Parathyroid adenoma (tissue), 2 donors: ENCODE data around the gene GPX6.
"Not testable (repeated sequence)": the region's sequence is repeated elsewhere in the genome, so short reads cannot be mapped to it uniquely, and the experiment has no call there.

ENCODE experiments used
- H2AFZ ChIP-seq: fragments of 300-600 bp; sonication (generic); one replicate; pipeline ENCODE4 v1.7.0; 2017; ENCODE audit warnings: antibody characterized with exemption, mild to moderate bottlenecking
- H3K27ac ChIP-seq: fragments of 300-600 bp; sonication (generic); one replicate; pipeline ENCODE4 v1.7.0; 2017
- H3K27me3 ChIP-seq: fragments of 300-600 bp; sonication (generic); one replicate; pipeline ENCODE4 v1.7.0; 2017; ENCODE audit warnings: low read length; ENCODE audit not compliant: control insufficient read depth, insufficient read depth
- H3K36me3 ChIP-seq: fragments of 300-600 bp; sonication (generic); one replicate; pipeline ENCODE4 v1.7.0; 2017; ENCODE audit warnings: low read length; ENCODE audit not compliant: control insufficient read depth, insufficient read depth
- H3K4me1 ChIP-seq: fragments of 300-600 bp; sonication (generic); one replicate; pipeline ENCODE4 v1.7.0; 2017; ENCODE audit warnings: control low read depth
- H3K4me2 ChIP-seq: fragments of 300-600 bp; sonication (generic); one replicate; pipeline ENCODE4 v1.7.0; 2017; ENCODE audit warnings: low read length
- H3K4me3 ChIP-seq: fragments of 300-600 bp; sonication (generic); one replicate; pipeline ENCODE4 v1.7.0; 2017; ENCODE audit warnings: low read depth, low read length
- H3K79me2 ChIP-seq: fragments of 300-600 bp; sonication (generic); one replicate; pipeline ENCODE4 v1.7.0; 2017; ENCODE audit warnings: control low read depth
- H3K9ac ChIP-seq: fragments of 300-600 bp; sonication (generic); one replicate; pipeline ENCODE4 v1.7.0; 2017; ENCODE audit warnings: mild to moderate bottlenecking
- H3K9me3 ChIP-seq: fragments of 300-600 bp; sonication (generic); one replicate; pipeline ENCODE4 v1.7.0; 2017; ENCODE audit warnings: low read length; ENCODE audit not compliant: control insufficient read depth
- CTCF ChIP-seq: fragments of 300-600 bp; sonication (generic); IDR thresholded peaks from one replicate; pipeline ENCODE4 v1.7.0; 2017; ENCODE audit warnings: antibody characterized with exemption, mild to moderate bottlenecking
- donor health status: primary hyperparathyroidism.

Gene GPX6

DNA sequence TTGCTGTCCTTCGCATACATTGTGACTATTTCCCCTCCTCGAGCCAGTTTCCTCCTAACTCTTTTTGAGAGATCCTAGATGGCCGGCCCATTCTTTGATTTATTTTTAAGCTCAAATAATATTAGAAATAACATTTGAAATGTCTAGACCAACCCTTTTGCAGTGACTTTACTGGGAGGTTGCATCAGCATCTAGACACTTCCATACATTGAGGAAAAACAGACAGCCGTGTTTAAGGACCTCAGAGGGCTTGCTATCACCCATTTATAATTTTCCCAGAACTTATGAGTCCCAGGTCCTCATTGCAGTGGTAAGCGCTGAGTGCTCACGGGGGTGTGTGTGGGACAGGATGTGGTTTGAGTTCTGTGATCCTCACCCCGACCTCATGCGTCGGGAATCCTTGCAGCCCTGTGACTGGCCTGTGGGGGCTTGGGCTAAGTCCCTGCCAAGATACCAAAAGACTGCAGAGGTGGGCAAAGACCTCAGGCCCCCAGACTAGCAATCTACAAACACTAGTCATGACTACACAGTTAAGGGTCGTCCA, 10.0 kb upstream of the GPX6 start, which contains the start of gene GPX5:
TSS of gene GPX5 (plus strand) at position 386 of the 544 bp plus-strand sequence. CDS start at position 519, 133 bp downstream.
- Histone ChIP-seq H3K27me3 (no peaks in the 10 kb centered on the region), H3K4me1 (no peaks in the 10 kb centered on the region), H3K4me2 (no peak within 1 kb of the TSS), H3K27ac (no peak within 1 kb of the TSS), H3K9me3 (no peaks in the 10 kb centered on the region), H3K79me2 (no peaks in the 10 kb centered on the region), H2AFZ (no peak within 1 kb of the TSS), H3K36me3 (no peaks in the 10 kb centered on the region), H3K4me3 (no peak within 1 kb of the TSS), H3K9ac (no peak within 1 kb of the TSS)
- no peak for TF ChIP-seq CTCF

- no peak overlapping the region for H2AFZ ChIP-seq
- no peak overlapping the region for H3K4me2 ChIP-seq
- H3K27me3 ChIP-seq: no peaks in the 10 kb centered on the region
- H3K4me1 ChIP-seq: no peaks in the 10 kb centered on the region
- H3K79me2 ChIP-seq: no peaks in the 10 kb centered on the region
- no peaks in the 10 kb centered on the region for H3K36me3 ChIP-seq
- no peaks in the 10 kb centered on the region for H3K9me3 ChIP-seq
- no peak overlapping the region for H3K4me3 ChIP-seq
- H3K27ac ChIP-seq: no peak overlapping the region
- TF ChIP-seq CTCF: no peak
- no peak overlapping the region for H3K9ac ChIP-seq
Observed at GRCh38 chr6:28523241-28523622, 7.6 kb upstream of the GPX6 start.

DNA sequence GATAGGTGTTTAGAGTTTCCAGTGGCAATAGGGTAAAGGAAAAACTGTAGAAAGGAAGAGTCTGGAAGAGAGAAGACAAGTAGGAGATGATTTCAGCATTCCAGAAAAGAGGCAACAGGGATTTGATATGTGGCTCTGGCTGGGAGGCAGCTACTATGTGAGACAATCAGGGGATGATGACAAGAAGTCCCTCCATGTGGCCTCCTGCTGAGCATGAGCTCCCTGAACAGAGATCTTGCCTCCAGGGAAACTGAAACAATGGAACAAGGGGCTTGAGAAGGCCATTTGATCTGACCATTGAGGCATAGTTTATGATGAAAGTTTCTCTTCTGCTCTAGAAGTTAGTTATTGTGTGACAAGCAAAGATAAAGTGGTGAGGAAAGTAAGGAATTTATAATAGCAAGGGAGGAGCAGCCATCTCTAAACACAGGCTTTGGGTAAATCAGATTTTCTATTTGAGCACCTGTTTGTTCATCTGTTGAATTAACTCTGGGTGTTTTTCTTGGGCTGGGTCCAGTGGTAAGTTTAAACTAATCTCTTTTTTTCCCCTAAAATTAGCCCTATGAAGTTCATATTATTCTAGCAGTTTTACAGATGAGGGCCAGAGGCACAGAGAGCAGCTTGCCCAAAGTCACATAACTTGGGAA, 7.1 kb upstream of the GPX6 start:
- Histone ChIP-seq H2AFZ (no peak overlapping the region), H3K9ac (no peak overlapping the region), H3K79me2 (no peaks in the 10 kb centered on the region), H3K4me3 (no peak overlapping the region), H3K9me3 (no peaks in the 10 kb centered on the region), H3K4me1 (no peaks in the 10 kb centered on the region), H3K27me3 (no peaks in the 10 kb centered on the region), H3K36me3 (no peaks in the 10 kb centered on the region), H3K27ac (no peak overlapping the region), H3K4me2 (no peak overlapping the region)
- TF ChIP-seq CTCF: no peak

GRCh38 chr6:28517964-28518363, 2.4 kb upstream of the GPX6 start:
- Histone ChIP-seq H3K36me3 (no peaks in the 10 kb centered on the region), H3K27me3 (no peaks in the 10 kb centered on the region), H2AFZ (no peak overlapping the region), H3K79me2 (no peaks in the 10 kb centered on the region), H3K27ac (no peak overlapping the region), H3K9ac (no peak overlapping the region), H3K4me3 (no peak overlapping the region), H3K9me3 (no peaks in the 10 kb centered on the region), H3K4me1 (no peaks in the 10 kb centered on the region), H3K4me2 (no peak overlapping the region)
- TF ChIP-seq CTCF: no peak

DNA sequence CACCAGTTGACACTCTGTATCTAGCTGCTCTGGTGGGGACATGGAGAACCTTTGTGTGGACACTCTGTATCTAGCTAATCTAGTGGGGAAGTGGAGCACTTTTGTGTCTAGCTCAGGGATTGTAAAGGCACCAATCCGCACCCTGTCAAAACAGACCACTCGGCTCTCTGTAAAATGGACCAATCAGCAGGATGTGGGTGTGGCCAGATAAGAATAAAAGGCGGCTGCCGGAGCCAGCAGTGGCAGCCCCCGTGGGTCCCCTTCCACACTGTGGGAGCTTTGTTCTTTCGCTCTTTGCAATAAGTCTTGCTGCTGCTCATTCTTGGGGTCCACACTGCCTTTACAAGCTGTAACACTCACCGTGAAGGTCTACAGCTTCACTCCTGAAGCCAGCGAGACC, 3.2 kb downstream of the GPX6 start:
- H3K27me3 ChIP-seq, H3K4me1 ChIP-seq, H3K4me2 ChIP-seq, H2AFZ ChIP-seq, H3K9me3 ChIP-seq, H3K9ac ChIP-seq, H3K79me2 ChIP-seq, H3K27ac ChIP-seq, H3K36me3 ChIP-seq, H3K4me3 ChIP-seq: not testable (repeated sequence)
